Lung (tissue), 12 donors: ENCODE measurements around the gene GP9. TPM values are rescaled to one million over a fixed set of nuclear protein-coding genes. Genes with fewer than 3 reads are reported as not detected.

ENCODE experiments used
- ATAC-seq: fragments of 200-7000 bp; cut with Tn5 transposase; one replicate; pipeline ENCODE4 v1.9.1; 2020; ENCODE audit warnings: moderate number of reproducible peaks; ENCODE audit not compliant: insufficient read depth, low FRiP score
- DNase-seq, 3 donors: peaks; one replicate each; pipeline ENCODE4 v3.0.0-alpha.2; 2013 to 2017
- H3K27ac ChIP-seq, 2 donors: one replicate each; pipeline ENCODE4 v1.5.1; 2013; ENCODE audit warnings: mild to moderate bottlenecking in 2 of 2, moderate library complexity in 2 of 2, control low read depth in 1 of 2, inconsistent platforms in 1 of 2, low read depth in 1 of 2, low read length in 1 of 2
- H3K27me3 ChIP-seq, 3 donors: one replicate each; pipeline ENCODE4 v1.5.1; 2013; ENCODE audit warnings: low read length in 2 of 3; ENCODE audit not compliant: control insufficient read depth in 3 of 3, insufficient read depth in 3 of 3
- H3K36me3 ChIP-seq, 4 donors: one replicate each; pipeline ENCODE4 v1.5.1; 2013; ENCODE audit warnings: low read length in 4 of 4, mild to moderate bottlenecking in 1 of 4, moderate library complexity in 1 of 4; ENCODE audit not compliant: control insufficient read depth in 4 of 4, insufficient read depth in 4 of 4
- H3K4me1 ChIP-seq, 5 donors: one replicate each; pipeline ENCODE4 v1.5.1; 2013; ENCODE audit warnings: low read length in 5 of 5, mild to moderate bottlenecking in 2 of 5, moderate library complexity in 1 of 5; ENCODE audit not compliant: control insufficient read depth in 5 of 5, insufficient read depth in 5 of 5
- H3K4me3 ChIP-seq: one replicate; pipeline ENCODE4 v1.5.1; 2013; ENCODE audit warnings: mild to moderate bottlenecking, control low read depth, moderate library complexity
- H3K9ac ChIP-seq, 2 donors: one replicate each; pipeline ENCODE4 v1.5.1; 2013; ENCODE audit warnings: low read length in 2 of 2, control low read depth in 1 of 2; ENCODE audit not compliant: insufficient read depth in 1 of 2
- H3K9me3 ChIP-seq, 4 donors: one replicate each; pipeline ENCODE4 v1.5.1; 2013; ENCODE audit warnings: low read length in 3 of 4, mild to moderate bottlenecking in 1 of 4, moderate library complexity in 1 of 4; ENCODE audit not compliant: control insufficient read depth in 4 of 4, insufficient read depth in 3 of 4
- CTCF ChIP-seq: IDR thresholded peaks from 2 replicates; pipeline ENCODE4 v1.5.1; 2012; ENCODE audit warnings: mild to moderate bottlenecking; ENCODE audit errors: control extremely low read depth, extremely low read depth
- WGBS, 2 donors: extraction: QIAGEN DNeasy Blood & Tissue Kit; methylation state at CpG; one replicate each; pipeline ENCODE4 v1.1.7; 2013; 5-methylcytosine and 5-hydroxymethylcytosine counted together
- polyA plus RNA-seq, 2 donors: library from polyadenylated mRNA; stranded (reverse); fragments of 200-250 nt; gene quantifications; one replicate each; pipeline ENCODE4 v1.2.1, GENCODE V29; 2013
- total RNA-seq, 2 donors: library from RNA; depleted of rRNA in 1 of 2; stranded (reverse); fragments of >200 nt in 1 of 2; gene quantifications; one replicate each; pipeline ENCODE4 v1.2.1, GENCODE V29; 2014 to 2021
- donor health status: control.
- donor health status: control.
- donor health status: Bipolar disorder and iron deficiency.
- donor health status: healthy.
- donor health status: DM: yes; HTN: yes; CAD: no.

The GP9 gene
- total and polyA plus RNA-seq, 4 donors: 0.40 to 6.2 (median 2.2) TPM

DNA sequence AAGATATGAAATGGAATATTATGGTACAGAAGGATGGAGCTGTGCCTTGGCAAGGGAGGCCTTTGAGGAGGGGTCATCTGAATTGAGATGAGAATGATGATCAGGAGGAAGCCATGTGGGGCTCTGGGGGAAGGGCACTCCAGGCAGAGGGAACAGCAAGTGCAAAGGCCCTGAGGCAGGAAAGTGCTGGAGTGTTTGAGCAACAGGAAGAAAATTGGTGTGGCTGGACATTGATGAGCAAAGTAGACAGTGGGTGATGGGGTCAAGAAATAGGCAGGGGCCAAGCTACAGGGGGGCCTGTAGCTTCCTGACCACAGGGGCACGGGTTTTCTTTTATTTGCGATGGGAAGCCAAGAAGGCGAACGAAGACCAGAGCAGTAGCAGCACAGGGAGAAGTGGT is 3.3 kb upstream of the GP9 start:
- DNase-seq (no peak), ATAC-seq (no peak)
- H3K27ac ChIP-seq: no peak overlapping the region
- H3K27me3 ChIP-seq: no peaks in the 10 kb centered on the region
- H3K4me3 ChIP-seq: no peak overlapping the region
- no peak for TF ChIP-seq CTCF
- H3K9me3 ChIP-seq: no peaks in the 10 kb centered on the region
- H3K9ac ChIP-seq: no peak overlapping the region
- H3K36me3 ChIP-seq: no peaks in the 10 kb centered on the region
- 93 to 96% methylated on average over 4 of the region's 4 CpGs for WGBS, 2 donors
- H3K4me1 ChIP-seq: peaks cover 0 to 33% (median 6%) of the 10 kb centered on the region in 5 donors

DNA sequence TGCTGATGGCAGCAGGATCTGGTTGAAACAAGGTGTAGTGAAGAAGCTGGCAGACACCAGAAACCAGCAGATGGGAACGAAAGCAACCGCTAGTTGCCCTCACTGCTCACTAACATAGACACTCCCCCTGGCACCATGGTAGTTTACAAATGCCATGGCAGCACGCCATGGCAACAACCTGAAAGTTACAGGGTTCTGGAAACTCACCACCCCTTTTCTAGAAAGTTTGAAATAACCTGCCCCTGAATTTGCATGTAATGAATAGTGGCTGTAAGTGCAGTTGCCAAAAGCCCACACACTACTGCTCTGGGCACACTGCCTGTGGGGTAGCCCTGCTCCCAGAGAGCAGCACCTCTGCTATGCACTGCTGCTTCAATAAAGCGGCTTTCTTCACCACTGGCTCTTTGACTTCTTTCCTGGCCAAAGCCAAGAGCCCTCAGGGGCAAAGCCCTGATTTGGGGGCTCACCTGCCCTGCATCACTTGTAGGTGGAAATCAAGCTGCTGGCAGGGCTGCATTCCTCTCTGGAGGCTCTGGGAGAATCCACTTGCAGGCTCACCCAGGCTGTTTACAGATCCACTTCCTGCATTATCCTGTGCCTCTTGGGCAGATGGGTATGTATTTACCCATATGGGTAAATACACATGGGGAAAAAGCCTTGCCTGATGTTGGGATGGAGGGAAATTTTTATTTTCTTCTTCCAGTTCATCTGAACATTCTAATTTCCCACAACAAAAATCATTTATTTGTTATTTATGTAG is 2.0 kb upstream of the GP9 start:
- 54 to 55% methylated on average over 4 of the region's 4 CpGs for WGBS, 2 donors
- no peaks in the 10 kb centered on the region for H3K36me3 ChIP-seq
- no peaks in the 10 kb centered on the region for H3K27me3 ChIP-seq
- no peak overlapping the region for H3K4me3 ChIP-seq
- peak overlapping the region in 1 of 2 donors; percentile 31 for H3K27ac ChIP-seq
- H3K4me1 ChIP-seq: peaks cover 0 to 19% (median 1%) of the 10 kb centered on the region in 5 donors
- peak overlapping the region in 1 of 2 donors; percentile 3 for H3K9ac ChIP-seq
- no peak for TF ChIP-seq CTCF
- no peak for ATAC-seq
- no peaks in the 10 kb centered on the region for H3K9me3 ChIP-seq
- peak in 1 of 3 donors; percentile 34 for DNase-seq

DNA sequence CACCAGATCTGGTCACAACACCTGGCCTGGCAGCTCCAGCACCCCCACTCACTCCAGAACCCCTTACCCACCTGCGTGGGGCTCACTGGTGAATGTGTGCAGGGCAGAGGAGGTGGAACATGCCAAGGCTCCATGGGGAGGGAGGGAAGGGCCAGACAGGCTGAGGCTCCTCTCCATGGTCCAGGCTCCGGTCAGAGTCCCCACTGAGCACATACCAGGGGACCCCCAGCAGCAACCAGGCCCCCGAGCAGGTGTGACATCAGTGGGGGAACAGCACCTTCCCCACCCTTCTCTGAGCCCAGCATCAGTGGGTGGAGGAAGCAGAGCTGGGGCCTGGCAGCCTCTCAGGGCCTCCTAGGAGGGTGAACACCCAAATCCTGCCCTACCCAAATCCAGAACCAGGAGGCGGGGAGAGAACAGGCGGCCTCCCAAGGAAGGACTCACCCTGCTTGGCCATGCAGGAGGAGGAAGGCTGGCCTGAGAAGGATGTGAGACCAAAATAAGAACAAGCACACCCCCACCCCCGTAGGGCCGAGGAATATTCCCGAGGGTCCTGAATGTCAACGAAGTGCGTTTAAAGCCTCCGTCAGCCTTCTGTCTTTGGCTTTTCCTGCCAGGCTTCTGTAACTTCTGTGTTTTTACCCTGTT is 1.1 kb upstream of the GP9 start:
- ATAC-seq (no peak), DNase-seq (peak in 1 of 3 donors; percentile 40)
- H3K4me1 ChIP-seq: peaks cover 0 to 15% (median 0%) of the 10 kb centered on the region in 5 donors
- no peaks in the 10 kb centered on the region for H3K36me3 ChIP-seq
- H3K27ac ChIP-seq: no peak overlapping the region
- no peaks in the 10 kb centered on the region for H3K27me3 ChIP-seq
- no peak overlapping the region for H3K9ac ChIP-seq
- no peak for TF ChIP-seq CTCF
- H3K4me3 ChIP-seq: no peak overlapping the region
- 76 to 85% methylated on average over 10 to 11 of the region's 11 CpGs for WGBS, 2 donors
- no peaks in the 10 kb centered on the region for H3K9me3 ChIP-seq
